Sigmoid colon (tissue), 7 donors: ENCODE data around the gene UBAP2. TPM values are rescaled to one million over a fixed set of nuclear protein-coding genes. Genes with fewer than 3 reads are reported as not detected.

Source experiments
- DNase-seq: peaks from one replicate; pipeline ENCODE4 v3.0.0-alpha.2; 2019
- H3K27ac ChIP-seq, 4 donors: fragments of 200-600 bp; sonication (generic); one replicate each; pipeline ENCODE4 v1.5.1; 2016 to 2019; ENCODE audit warnings: mild to moderate bottlenecking in 1 of 4
- H3K27me3 ChIP-seq, 3 donors: fragments of 200-600 bp; sonication (generic); one replicate each; pipeline ENCODE4 v1.5.1; 2019; ENCODE audit warnings: mild to moderate bottlenecking in 1 of 3
- H3K36me3 ChIP-seq, 4 donors: fragments of 200-600 bp; sonication (generic); one replicate each; pipeline ENCODE4 v1.5.1; 2016 to 2019
- H3K4me1 ChIP-seq, 4 donors: fragments of 200-600 bp; sonication (generic); one replicate each; pipeline ENCODE4 v1.5.1; 2017 to 2019
- H3K4me3 ChIP-seq, 4 donors: fragments of 200-600 bp; sonication (generic); one replicate each; pipeline ENCODE4 v1.5.1; 2017 to 2019; ENCODE audit warnings: mild to moderate bottlenecking in 2 of 4, moderate library complexity in 1 of 4
- H3K9me3 ChIP-seq, 4 donors: fragments of 200-600 bp in 3 of 4; sonication (generic) in 3 of 4; one replicate each; pipeline versions ENCODE4 v1.5.1 to v1.6.1; 2013 to 2019
- EP300 ChIP-seq, 4 donors: sonication (generic); formaldehyde crosslinking; IDR thresholded peaks; one replicate each; pipeline ENCODE4 v1.6.1; 2017; ENCODE audit warnings: antibody characterized with exemption in 4 of 4
- POLR2A ChIP-seq, 2 donors: fragments of 450-650 bp; IDR thresholded peaks; one replicate each; pipeline ENCODE4 v1.6.1; 2016; ENCODE audit warnings: antibody characterized with exemption in 2 of 2, mild to moderate bottlenecking in 2 of 2, moderate library complexity in 2 of 2
- POLR2AphosphoS5 ChIP-seq, 4 donors: sonication (generic); formaldehyde crosslinking; IDR thresholded peaks; one replicate each; pipeline ENCODE4 v1.6.1; 2017; ENCODE audit warnings: antibody characterized with exemption in 4 of 4
- WGBS, 2 donors: extraction: QIAGEN DNeasy Blood & Tissue Kit; methylation state at CpG; one replicate each; pipeline ENCODE4 v1.1.7; 2013; 5-methylcytosine and 5-hydroxymethylcytosine counted together
- intact Hi-C: fragments of 100-400 bp; cut with DNase I; formaldehyde crosslinking; loops from one replicate; pipeline ENCODE4 v1.15.1; 2023
- polyA plus RNA-seq, 3 donors: library from polyadenylated mRNA; stranded (reverse); fragments of 200-250 nt; gene quantifications; one replicate each; pipeline ENCODE4 v1.2.3, GENCODE V29; 2013
- total RNA-seq, 4 donors: library from RNA; depleted of rRNA; stranded (reverse); fragments of >200 nt; gene quantifications; one replicate each; pipeline ENCODE4 v1.1.0, GENCODE V29; 2016
- TF ChIP-seq, protein P1 (sequence below), 4 experiments: fragments of 450-650 bp in 3 of 4; fragments of 200-600 bp in 1 of 4; IDR thresholded peaks; one replicate each; pipeline ENCODE4 v1.5.1; 2016 to 2019; ENCODE audit warnings: antibody characterized with exemption in 4 of 4, mild to moderate bottlenecking in 3 of 4, moderate library complexity in 2 of 4
- donor health status: healthy with polysubstance abuse.
- donor health status: Bipolar disorder and iron deficiency.
- donor health status: healthy.

Gene UBAP2
- total and polyA plus RNA-seq, 7 donors: 6.6 to 50.4 (median 28.8) TPM

DNA sequence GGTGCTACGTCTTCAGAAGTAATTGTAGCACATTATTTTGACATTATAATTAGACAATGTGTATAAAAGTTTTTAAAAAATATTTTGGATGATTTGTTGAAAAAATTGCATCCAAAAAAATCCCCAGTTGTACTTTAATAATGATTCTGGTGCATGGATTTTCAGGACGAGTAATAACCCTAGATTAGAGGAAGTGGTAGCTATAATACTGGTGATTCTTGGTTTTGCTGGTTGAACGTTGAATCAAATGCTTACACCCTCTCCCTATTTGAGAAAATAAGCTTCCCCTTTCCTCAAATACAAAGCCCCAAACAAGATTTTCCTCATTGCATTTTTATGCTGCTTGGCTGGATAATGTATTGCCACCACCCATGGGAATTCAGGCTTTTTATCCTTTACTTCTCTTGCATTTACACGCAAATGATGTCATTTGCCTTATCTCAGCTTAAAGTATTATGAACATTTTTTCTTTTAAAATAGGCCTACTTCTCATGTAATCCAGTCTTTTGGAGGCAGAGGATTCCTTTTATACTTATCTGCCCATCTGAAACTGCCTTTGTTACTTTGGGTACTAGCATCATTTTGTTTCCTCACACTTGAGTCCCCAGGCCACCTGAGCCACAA, 145.4 kb downstream of the UBAP2 start:
- Histone ChIP-seq H3K36me3 (peaks cover 0 to 43% (median 11%) of the 10 kb centered on the region in 4 donors), H3K9me3 (no peaks in the 10 kb centered on the region), H3K4me3 (no peak overlapping the region), H3K4me1 (peaks cover 0 to 37% (median 6%) of the 10 kb centered on the region in 4 donors), H3K27ac (no peak overlapping the region), H3K27me3 (no peaks in the 10 kb centered on the region)
- TF ChIP-seq POLR2A (IDR thresholded peaks at IDR 0.05): no peak
- no peak for TF ChIP-seq POLR2AphosphoS5 (IDR thresholded peaks at IDR 0.05)
- TF ChIP-seq, protein P1, sequence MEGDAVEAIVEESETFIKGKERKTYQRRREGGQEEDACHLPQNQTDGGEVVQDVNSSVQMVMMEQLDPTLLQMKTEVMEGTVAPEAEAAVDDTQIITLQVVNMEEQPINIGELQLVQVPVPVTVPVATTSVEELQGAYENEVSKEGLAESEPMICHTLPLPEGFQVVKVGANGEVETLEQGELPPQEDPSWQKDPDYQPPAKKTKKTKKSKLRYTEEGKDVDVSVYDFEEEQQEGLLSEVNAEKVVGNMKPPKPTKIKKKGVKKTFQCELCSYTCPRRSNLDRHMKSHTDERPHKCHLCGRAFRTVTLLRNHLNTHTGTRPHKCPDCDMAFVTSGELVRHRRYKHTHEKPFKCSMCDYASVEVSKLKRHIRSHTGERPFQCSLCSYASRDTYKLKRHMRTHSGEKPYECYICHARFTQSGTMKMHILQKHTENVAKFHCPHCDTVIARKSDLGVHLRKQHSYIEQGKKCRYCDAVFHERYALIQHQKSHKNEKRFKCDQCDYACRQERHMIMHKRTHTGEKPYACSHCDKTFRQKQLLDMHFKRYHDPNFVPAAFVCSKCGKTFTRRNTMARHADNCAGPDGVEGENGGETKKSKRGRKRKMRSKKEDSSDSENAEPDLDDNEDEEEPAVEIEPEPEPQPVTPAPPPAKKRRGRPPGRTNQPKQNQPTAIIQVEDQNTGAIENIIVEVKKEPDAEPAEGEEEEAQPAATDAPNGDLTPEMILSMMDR (IDR thresholded peaks at IDR 0.05): no peak
- no peak for TF ChIP-seq EP300 (IDR thresholded peaks at IDR 0.05)
- no peak for DNase-seq
- WGBS, 2 donors: 79 to 87% methylated on average over 4 of the region's 4 CpGs
- intact Hi-C loops: no loop called here

GRCh38 chr9:33894316-33894715, 154.4 kb downstream of the UBAP2 start:
- H3K9me3 ChIP-seq: no peaks in the 10 kb centered on the region
- no peak overlapping the region for H3K27ac ChIP-seq
- intact Hi-C loops: no loop called here
- H3K4me1 ChIP-seq: peaks cover 0 to 6% (median 3%) of the 10 kb centered on the region in 4 donors
- DNase-seq: no peak
- no peaks in the 10 kb centered on the region for H3K27me3 ChIP-seq
- TF ChIP-seq EP300 (IDR thresholded peaks at IDR 0.05) (no peak), POLR2AphosphoS5 (IDR thresholded peaks at IDR 0.05) (no peak), POLR2A (IDR thresholded peaks at IDR 0.05) (no peak)
- TF ChIP-seq, protein P1 (IDR thresholded peaks at IDR 0.05): no peak
- H3K36me3 ChIP-seq: peaks cover 0 to 5% (median under 1%) of the 10 kb centered on the region in 4 donors
- H3K4me3 ChIP-seq: no peak overlapping the region

DNA sequence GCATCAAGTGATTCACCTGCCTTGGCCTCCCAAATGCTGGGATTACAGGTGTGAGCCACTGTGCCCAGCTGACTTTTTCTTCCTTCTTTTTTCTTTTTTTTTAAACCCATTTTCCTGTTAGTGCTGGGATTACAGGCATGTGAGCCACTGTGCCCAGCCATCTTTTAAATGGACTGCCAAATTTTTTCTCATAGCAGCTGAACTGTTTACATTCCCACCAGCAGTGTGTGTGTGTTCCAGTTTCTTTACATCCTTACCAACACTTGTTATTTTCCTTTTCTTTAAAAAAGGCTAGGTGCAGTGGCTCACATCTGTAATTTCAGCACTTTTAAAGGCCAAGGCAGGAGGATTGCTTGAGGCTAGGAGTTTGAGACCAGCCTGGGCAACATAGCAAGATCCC, 154.8 kb downstream of the UBAP2 start:
- intact Hi-C loops: no loop called here
- no peaks in the 10 kb centered on the region for H3K27me3 ChIP-seq
- TF ChIP-seq POLR2A (IDR thresholded peaks at IDR 0.05) (no peak), EP300 (IDR thresholded peaks at IDR 0.05) (no peak), POLR2AphosphoS5 (IDR thresholded peaks at IDR 0.05) (no peak)
- TF ChIP-seq, protein P1 (IDR thresholded peaks at IDR 0.05): no peak
- no peak for DNase-seq
- peaks cover 0 to 6% (median 3%) of the 10 kb centered on the region in 4 donors for H3K4me1 ChIP-seq
- H3K9me3 ChIP-seq: no peaks in the 10 kb centered on the region
- H3K27ac ChIP-seq: no peak overlapping the region
- peaks cover 0 to 5% (median 0%) of the 10 kb centered on the region in 4 donors for H3K36me3 ChIP-seq
- H3K4me3 ChIP-seq: no peak overlapping the region

GRCh38 chr9:33885948-33886347, 162.7 kb downstream of the UBAP2 start:
- no peak for DNase-seq
- H3K27me3 ChIP-seq: no peaks in the 10 kb centered on the region
- H3K9me3 ChIP-seq: no peaks in the 10 kb centered on the region
- TF ChIP-seq, protein P1 (IDR thresholded peaks at IDR 0.05): no peak
- no peak for TF ChIP-seq POLR2A (IDR thresholded peaks at IDR 0.05)
- TF ChIP-seq EP300 (IDR thresholded peaks at IDR 0.05): no peak
- TF ChIP-seq POLR2AphosphoS5 (IDR thresholded peaks at IDR 0.05): no peak
- peaks cover 0 to 5% (median 2%) of the 10 kb centered on the region in 4 donors for H3K36me3 ChIP-seq
- no peak overlapping the region for H3K27ac ChIP-seq
- intact Hi-C loops: no loop called here
- no peak overlapping the region for H3K4me3 ChIP-seq
- H3K4me1 ChIP-seq: peaks cover 0 to 41% (median 30%) of the 10 kb centered on the region in 4 donors
- WGBS, 2 donors: 72 to 83% methylated on average over 2 of the region's 2 CpGs
